ENCODE data around the gene TACSTD2. TPM values are rescaled to one million over a fixed set of nuclear protein-coding genes. Genes with fewer than 3 reads are reported as not detected.
A peak's percentile ranks its signal among the peaks of the same experiment; 100 is the strongest.

TACSTD2 gene
- total and polyA plus RNA-seq, 8 donors, result 33.6 to 170 (median 50.5) TPM

GRCh38 chr1:58573705-58574591, 3.1 kb downstream of the TACSTD2 start:
- ATAC-seq, result peak; percentile 52 to 68 (median 62)
- Histone ChIP-seq H3K9me3 (no peaks in the 10 kb centered on the region), H3K4me1 (peaks cover 0 to 19% (median 17%) of the 10 kb centered on the region in 3 donors), H3K27me3 (no peaks in the 10 kb centered on the region), H3K36me3 (no peaks in the 10 kb centered on the region), H3K4me3 (peak overlapping the region in 3 of 4 donors; percentile 15 to 72 (median 70)), H3K27ac (peak overlapping the region; percentile 81 to 99 (median 95))
- no peak for FAIRE-seq
- intact Hi-C loops (cut with DNase I), result no loop called here
- WGBS, 2 donors, result 13 to 17% methylated on average over 4 of the region's 4 CpGs
- peak in 3 of 6 donors; percentile 74 to 77 (median 75) for DNase-seq
- TF ChIP-seq, protein P1, sequence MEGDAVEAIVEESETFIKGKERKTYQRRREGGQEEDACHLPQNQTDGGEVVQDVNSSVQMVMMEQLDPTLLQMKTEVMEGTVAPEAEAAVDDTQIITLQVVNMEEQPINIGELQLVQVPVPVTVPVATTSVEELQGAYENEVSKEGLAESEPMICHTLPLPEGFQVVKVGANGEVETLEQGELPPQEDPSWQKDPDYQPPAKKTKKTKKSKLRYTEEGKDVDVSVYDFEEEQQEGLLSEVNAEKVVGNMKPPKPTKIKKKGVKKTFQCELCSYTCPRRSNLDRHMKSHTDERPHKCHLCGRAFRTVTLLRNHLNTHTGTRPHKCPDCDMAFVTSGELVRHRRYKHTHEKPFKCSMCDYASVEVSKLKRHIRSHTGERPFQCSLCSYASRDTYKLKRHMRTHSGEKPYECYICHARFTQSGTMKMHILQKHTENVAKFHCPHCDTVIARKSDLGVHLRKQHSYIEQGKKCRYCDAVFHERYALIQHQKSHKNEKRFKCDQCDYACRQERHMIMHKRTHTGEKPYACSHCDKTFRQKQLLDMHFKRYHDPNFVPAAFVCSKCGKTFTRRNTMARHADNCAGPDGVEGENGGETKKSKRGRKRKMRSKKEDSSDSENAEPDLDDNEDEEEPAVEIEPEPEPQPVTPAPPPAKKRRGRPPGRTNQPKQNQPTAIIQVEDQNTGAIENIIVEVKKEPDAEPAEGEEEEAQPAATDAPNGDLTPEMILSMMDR (IDR thresholded peaks at IDR 0.05), result no peak

- ATAC-seq (no peak), DNase-seq (no peak), FAIRE-seq (no peak)
- 15 to 43% methylated on average over 2 of the region's 2 CpGs for WGBS, 2 donors
- H3K4me3 ChIP-seq, result peak overlapping the region in 1 of 4 donors; percentile 15
- H3K36me3 ChIP-seq, result no peaks in the 10 kb centered on the region
- peak overlapping the region; percentile 81 to 99 (median 95) for H3K27ac ChIP-seq
- intact Hi-C loops (cut with DNase I), result no loop called here
- H3K9me3 ChIP-seq, result no peaks in the 10 kb centered on the region
- peaks cover 0 to 19% (median 17%) of the 10 kb centered on the region in 3 donors for H3K4me1 ChIP-seq
- TF ChIP-seq, protein P1 (IDR thresholded peaks at IDR 0.05), result no peak
- H3K27me3 ChIP-seq, result no peaks in the 10 kb centered on the region
These were observed 3.9 kb downstream of the TACSTD2 start for GRCh38 chr1:58573138-58573537.

GRCh38 chr1:58572690-58573089, 4.4 kb downstream of the TACSTD2 start:
- TF ChIP-seq, protein P1 (IDR thresholded peaks at IDR 0.05), result no peak
- H3K36me3 ChIP-seq, result no peaks in the 10 kb centered on the region
- H3K4me3 ChIP-seq, result peak overlapping the region in 1 of 4 donors; percentile 15
- H3K27me3 ChIP-seq, result no peaks in the 10 kb centered on the region
- peak overlapping the region; percentile 81 to 99 (median 95) for H3K27ac ChIP-seq
- H3K4me1 ChIP-seq, result peaks cover 0 to 19% (median 15%) of the 10 kb centered on the region in 3 donors
- intact Hi-C loops (cut with DNase I), result no loop called here
- H3K9me3 ChIP-seq, result no peaks in the 10 kb centered on the region
- FAIRE-seq, result no peak
- ATAC-seq, result peak in 2 of 4 donors; percentile 16 to 18
- DNase-seq, result no peak
- 26 to 28% methylated on average over 2 of the region's 2 CpGs for WGBS, 2 donors

GRCh38 chr1:58571616-58572015, 5.4 kb downstream of the TACSTD2 start:
- intact Hi-C loops (cut with DNase I), result no loop called here
- Histone ChIP-seq H3K9me3 (no peaks in the 10 kb centered on the region), H3K4me3 (no peak overlapping the region), H3K27me3 (no peaks in the 10 kb centered on the region), H3K36me3 (no peaks in the 10 kb centered on the region), H3K4me1 (peaks cover 0 to 19% (median 14%) of the 10 kb centered on the region in 3 donors), H3K27ac (no peak overlapping the region)
- FAIRE-seq (no peak), ATAC-seq (no peak), DNase-seq (no peak)
- TF ChIP-seq, protein P1 (IDR thresholded peaks at IDR 0.05), result no peak

GRCh38 chr1:58570817-58571216, 6.2 kb downstream of the TACSTD2 start:
- no peak for DNase-seq
- Histone ChIP-seq H3K4me1 (peaks cover 0 to 19% (median 14%) of the 10 kb centered on the region in 3 donors), H3K27ac (no peak overlapping the region), H3K4me3 (no peak overlapping the region), H3K27me3 (no peaks in the 10 kb centered on the region), H3K9me3 (no peaks in the 10 kb centered on the region), H3K36me3 (no peaks in the 10 kb centered on the region)
- WGBS, 2 donors, result 84 to 92% methylated on average over 2 of the region's 2 CpGs
- FAIRE-seq, result no peak
- ATAC-seq, result no peak
- TF ChIP-seq, protein P1 (IDR thresholded peaks at IDR 0.05), result no peak
- intact Hi-C loops (cut with DNase I), result no loop called here

Data from pancreas (tissue), 10 donors.